Chondrocyte (in vitro differentiated cells): ENCODE results near the gene GSTT2. TPM values are rescaled to one million over a fixed set of nuclear protein-coding genes. Genes with fewer than 3 reads are reported as not detected.
"Not testable (repeated sequence)": the region's sequence is repeated elsewhere in the genome, so short reads cannot be mapped to it uniquely, and the experiment has no call there.

Experiments used
- DNase-seq: peaks from one replicate; pipeline ENCODE4 v3.0.0; 2021; ENCODE audit warnings: mixed read lengths, low spot score
- H3K27ac Mint-ChIP-seq: one replicate; pipeline ENCODE4 v1.8.0; 2021; ENCODE audit warnings: mild to moderate bottlenecking, moderate library complexity, mixed read lengths; ENCODE audit not compliant: unreplicated experiment
- H3K27me3 Mint-ChIP-seq: 2 replicates; pipeline ENCODE4 v1.8.0; 2021; ENCODE audit warnings: low read depth, mixed read lengths
- H3K36me3 Mint-ChIP-seq: 2 replicates; pipeline ENCODE4 v1.8.0; 2021; ENCODE audit warnings: low read depth, mixed read lengths
- H3K4me1 Mint-ChIP-seq: 2 replicates; pipeline ENCODE4 v1.8.0; 2021; ENCODE audit warnings: low read depth, mild to moderate bottlenecking, mixed read lengths
- H3K4me3 Mint-ChIP-seq: one replicate; pipeline ENCODE4 v1.8.0; 2021; ENCODE audit warnings: mild to moderate bottlenecking, moderate library complexity, mixed read lengths; ENCODE audit not compliant: unreplicated experiment
- H3K9me3 Mint-ChIP-seq: 2 replicates; pipeline ENCODE4 v1.8.0; 2021; ENCODE audit warnings: low read depth, mixed read lengths
- long read RNA-seq: library from polyadenylated mRNA; stranded (forward); transcript quantifications from one replicate; pipeline ENCODE4 v2.0.0, GENCODE V29; 2021
- total RNA-seq: library from RNA; stranded (reverse); gene quantifications from 3 replicates; pipeline ENCODE4 v1.2.1, GENCODE V29; 2021
- TF ChIP-seq, protein P1 (sequence below): fragments of 200-600 bp; sonication (generic); IDR thresholded peaks from 2 replicates; pipeline ENCODE4 v1.5.0; 2021; ENCODE audit warnings: antibody characterized with exemption, mild to moderate bottlenecking, moderate library complexity

The GSTT2 gene
- not detected in 3 replicates for total RNA-seq
- long read RNA-seq: 0 reads

DNA sequence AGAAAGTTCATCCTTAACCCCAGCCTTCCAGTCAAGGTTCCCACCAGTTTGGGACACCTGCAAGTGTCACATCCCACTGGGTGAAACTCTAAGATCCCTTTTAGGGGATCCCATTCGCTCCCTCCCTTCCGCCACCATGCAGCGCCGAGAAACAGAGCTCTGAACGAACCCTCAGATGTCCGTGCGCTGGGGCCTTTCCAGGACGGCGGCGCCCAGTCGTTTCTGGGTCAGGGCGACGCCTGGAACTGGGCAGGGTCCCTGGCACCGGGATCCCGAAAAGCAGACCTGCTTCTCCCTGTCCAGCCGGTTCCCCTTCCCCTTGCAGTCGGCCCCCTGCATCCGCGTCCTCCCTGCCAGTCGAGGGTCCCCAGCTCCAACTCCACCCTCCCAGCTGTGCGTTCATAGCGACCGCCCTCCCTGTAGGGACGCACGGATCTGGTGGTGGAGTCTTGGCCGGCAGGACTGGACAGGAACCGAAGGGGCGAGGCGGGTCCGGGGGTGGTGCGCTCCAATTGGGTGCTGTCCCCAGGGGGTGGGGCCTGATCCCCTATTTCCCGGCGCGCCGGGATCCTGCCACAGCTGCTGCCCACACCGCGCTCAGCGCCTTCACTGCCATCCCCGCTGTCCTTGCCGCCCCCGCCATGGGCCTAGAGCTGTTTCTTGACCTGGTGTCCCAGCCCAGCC lies at the start of gene GSTT2:
Gene GSTT2, plus strand, starts transcription at position 578 of the 684 bp plus-strand sequence.
- H3K27me3 Mint-ChIP-seq: not testable (repeated sequence)

DNA sequence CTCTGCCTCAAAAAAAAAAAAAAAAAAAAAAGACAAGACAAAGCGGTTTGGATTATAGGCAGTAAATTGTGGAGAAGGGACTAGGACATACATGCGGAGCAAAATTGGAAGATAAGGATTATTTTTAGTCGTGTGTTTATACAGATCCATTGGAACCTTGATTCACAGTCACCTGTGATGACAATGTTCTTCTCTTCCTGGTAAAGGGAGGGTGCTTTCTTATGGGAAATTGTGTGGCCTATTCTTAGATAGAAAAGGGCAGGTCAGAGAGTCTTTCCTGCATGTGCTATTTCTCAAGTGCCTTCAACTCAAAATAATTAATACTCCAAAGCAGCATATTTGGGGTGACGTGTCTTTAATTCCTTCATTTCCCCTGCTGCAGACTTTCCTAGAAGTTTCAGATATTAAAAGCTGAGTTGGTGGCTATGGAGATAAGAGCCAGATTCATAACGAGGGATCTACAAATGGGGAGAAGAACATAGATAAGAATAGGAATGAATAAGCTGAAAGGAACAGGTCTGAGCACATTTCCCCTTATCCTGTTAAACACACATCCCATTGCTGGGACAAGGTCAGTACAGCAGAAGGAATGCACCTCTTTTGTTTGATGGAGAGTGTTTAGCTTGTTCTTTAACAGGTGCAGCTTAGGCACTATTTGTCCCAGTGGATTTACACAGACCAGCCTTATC lies 41.5 kb upstream of the GSTT2 start:
- TF ChIP-seq, protein P1, sequence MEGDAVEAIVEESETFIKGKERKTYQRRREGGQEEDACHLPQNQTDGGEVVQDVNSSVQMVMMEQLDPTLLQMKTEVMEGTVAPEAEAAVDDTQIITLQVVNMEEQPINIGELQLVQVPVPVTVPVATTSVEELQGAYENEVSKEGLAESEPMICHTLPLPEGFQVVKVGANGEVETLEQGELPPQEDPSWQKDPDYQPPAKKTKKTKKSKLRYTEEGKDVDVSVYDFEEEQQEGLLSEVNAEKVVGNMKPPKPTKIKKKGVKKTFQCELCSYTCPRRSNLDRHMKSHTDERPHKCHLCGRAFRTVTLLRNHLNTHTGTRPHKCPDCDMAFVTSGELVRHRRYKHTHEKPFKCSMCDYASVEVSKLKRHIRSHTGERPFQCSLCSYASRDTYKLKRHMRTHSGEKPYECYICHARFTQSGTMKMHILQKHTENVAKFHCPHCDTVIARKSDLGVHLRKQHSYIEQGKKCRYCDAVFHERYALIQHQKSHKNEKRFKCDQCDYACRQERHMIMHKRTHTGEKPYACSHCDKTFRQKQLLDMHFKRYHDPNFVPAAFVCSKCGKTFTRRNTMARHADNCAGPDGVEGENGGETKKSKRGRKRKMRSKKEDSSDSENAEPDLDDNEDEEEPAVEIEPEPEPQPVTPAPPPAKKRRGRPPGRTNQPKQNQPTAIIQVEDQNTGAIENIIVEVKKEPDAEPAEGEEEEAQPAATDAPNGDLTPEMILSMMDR: no peak
- no peaks in the 10 kb centered on the region for H3K36me3 Mint-ChIP-seq
- H3K27me3 Mint-ChIP-seq: no peaks in the 10 kb centered on the region
- no peak for DNase-seq
- H3K4me3 Mint-ChIP-seq: no peak overlapping the region
- H3K27ac Mint-ChIP-seq: no peak overlapping the region
- H3K9me3 Mint-ChIP-seq: no peaks in the 10 kb centered on the region
- no peaks in the 10 kb centered on the region for H3K4me1 Mint-ChIP-seq

More for the DNA sequence above, at the start of gene GSTT2:
- not testable (repeated sequence) for H3K4me3 Mint-ChIP-seq, H3K9me3 Mint-ChIP-seq, H3K36me3 Mint-ChIP-seq, DNase-seq, H3K27ac Mint-ChIP-seq, H3K4me1 Mint-ChIP-seq

DNA sequence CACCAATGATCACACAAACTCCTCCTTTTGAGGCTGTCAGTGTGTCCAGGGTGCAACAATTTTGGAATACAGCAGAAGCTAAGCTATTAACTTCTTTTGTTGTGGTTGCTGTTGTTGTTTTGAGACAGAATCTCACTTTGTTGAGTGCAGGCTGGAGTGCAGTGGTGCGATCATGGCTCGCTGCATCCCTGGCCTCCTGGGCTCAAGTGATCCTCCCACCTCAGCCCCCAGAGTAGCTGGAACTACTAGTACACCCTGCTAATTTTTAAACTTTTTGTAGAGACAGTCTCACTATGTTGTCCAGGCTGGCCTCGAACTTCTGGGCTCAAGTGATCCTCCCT lies 40.9 kb upstream of the GSTT2 start:
- Mint-ChIP-seq H3K27ac (no peak overlapping the region), H3K4me1 (no peaks in the 10 kb centered on the region), H3K27me3 (no peaks in the 10 kb centered on the region), H3K4me3 (no peak overlapping the region), H3K36me3 (no peaks in the 10 kb centered on the region), H3K9me3 (no peaks in the 10 kb centered on the region)
- DNase-seq: no peak
- TF ChIP-seq, protein P1: no peak

DNA sequence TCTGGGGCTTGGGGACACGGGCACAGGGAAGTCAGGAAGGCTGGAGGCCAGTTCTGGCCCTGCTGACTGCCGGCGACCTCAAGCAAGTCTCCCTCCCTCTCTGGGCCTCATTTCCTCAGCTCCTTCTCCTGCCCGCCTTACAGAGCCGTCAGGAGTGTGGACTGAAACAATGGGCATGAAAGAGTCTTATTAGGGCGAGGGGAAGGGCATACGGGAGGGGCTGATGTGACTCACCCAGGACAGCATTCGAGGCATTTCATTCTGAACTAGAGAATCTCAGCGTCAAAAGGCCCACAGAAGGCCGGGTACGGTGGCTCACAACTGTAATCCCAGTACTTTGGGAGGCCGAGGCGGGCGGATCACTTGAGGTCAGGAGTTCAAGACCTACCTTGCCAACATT lies 39.8 kb upstream of the GSTT2 start:
- not testable (repeated sequence) for DNase-seq, H3K36me3 Mint-ChIP-seq, H3K4me1 Mint-ChIP-seq, H3K27me3 Mint-ChIP-seq, H3K4me3 Mint-ChIP-seq, H3K9me3 Mint-ChIP-seq, H3K27ac Mint-ChIP-seq

DNA sequence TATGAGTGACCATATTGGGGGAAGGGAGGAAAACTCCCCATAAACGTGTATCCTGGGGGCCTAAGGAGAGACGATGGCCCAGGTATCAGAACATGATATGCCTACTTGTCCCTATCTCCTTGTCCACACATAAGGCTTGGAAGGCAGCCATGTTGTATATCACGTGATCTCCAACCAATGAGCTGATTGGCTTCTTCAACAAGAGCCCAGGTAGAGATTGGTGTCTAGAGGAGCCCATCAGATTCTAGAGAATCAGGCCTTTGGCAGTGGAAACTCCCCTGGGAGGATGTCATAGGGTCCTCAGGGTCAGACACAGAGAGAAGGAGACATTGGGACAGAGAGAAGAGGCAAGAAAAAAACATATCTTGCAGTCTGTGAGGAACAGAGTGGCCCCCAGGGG lies 32.5 kb upstream of the GSTT2 start:
- H3K36me3 Mint-ChIP-seq, H3K27me3 Mint-ChIP-seq, H3K27ac Mint-ChIP-seq, H3K9me3 Mint-ChIP-seq, DNase-seq, H3K4me1 Mint-ChIP-seq, H3K4me3 Mint-ChIP-seq: not testable (repeated sequence)

DNA sequence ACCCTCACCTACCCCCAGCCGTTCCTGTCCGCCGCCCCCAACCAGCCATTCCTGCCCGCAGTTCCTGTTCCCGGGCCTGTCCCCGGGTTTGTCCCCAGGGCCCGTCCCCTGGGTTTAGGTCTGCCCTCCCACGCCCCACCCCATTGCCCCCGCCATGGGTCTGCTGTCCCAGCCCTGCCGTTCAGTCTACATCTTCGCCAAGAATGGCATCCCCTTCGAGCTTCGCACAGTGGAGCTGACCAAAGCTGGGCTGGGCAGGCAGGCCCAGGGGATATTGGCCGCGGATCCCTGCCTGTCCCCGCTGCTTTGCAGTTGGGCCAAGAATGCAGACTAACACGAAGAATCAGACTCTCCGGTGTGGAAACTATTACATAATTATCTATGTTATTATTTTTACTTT lies 30.2 kb upstream of the GSTT2 start:
- H3K27ac Mint-ChIP-seq, H3K27me3 Mint-ChIP-seq, H3K9me3 Mint-ChIP-seq, DNase-seq, H3K4me3 Mint-ChIP-seq, H3K36me3 Mint-ChIP-seq, H3K4me1 Mint-ChIP-seq: not testable (repeated sequence)

DNA sequence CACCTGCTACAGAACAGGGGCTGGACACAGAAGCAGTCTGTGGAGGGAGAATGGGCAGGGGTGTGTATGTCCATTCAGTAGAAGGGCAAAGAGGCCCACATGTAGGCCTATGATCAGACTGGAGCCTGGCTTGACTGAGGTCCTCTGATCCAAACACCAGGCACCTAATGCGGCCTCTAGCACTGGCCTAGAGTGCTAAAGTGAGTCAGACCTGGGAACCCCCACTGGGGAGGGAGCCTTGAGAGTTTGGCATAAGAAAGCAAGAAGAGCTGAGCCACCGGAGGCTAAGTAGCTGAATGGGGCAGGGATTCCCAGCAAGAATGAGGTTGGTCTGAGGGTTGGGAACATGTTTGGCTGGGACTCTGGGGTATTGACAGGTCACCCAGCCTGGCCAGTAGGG lies 28.6 kb upstream of the GSTT2 start:
- not testable (repeated sequence) for H3K36me3 Mint-ChIP-seq, H3K4me1 Mint-ChIP-seq, H3K27me3 Mint-ChIP-seq, DNase-seq, H3K9me3 Mint-ChIP-seq, H3K4me3 Mint-ChIP-seq, H3K27ac Mint-ChIP-seq

DNA sequence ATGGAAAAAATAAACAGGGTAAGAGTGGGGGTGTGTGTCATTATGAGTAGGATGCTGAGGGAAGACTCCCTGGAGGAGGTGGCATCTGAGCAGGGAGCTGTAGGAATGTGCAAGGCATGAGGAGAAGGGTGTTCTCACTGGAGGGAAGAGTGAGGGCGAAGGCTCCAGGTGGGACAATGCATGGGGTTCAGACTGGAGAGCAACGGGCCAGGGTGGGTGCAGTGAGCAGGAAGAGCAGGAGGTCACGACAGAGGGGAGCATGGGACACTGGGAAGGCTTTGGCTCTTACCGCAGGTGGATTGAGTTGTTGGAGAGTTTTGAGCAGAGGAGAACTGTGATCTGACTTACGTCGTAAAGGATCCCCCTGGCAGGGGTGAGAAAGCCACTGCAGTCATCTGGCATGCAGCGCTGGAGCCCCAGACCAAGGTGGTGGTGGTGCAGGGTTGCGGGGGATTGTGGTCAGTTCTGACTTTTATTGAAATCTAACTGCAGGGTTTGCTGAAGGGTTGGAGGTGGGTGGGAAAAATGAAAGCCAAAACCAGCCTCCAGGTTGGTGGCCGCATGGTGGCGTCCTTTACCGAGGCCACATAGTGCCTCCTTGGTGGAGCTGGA lies 27.0 kb upstream of the GSTT2 start:
- H3K9me3 Mint-ChIP-seq, H3K27me3 Mint-ChIP-seq, H3K4me3 Mint-ChIP-seq, H3K27ac Mint-ChIP-seq, H3K4me1 Mint-ChIP-seq, H3K36me3 Mint-ChIP-seq, DNase-seq: not testable (repeated sequence)

DNA sequence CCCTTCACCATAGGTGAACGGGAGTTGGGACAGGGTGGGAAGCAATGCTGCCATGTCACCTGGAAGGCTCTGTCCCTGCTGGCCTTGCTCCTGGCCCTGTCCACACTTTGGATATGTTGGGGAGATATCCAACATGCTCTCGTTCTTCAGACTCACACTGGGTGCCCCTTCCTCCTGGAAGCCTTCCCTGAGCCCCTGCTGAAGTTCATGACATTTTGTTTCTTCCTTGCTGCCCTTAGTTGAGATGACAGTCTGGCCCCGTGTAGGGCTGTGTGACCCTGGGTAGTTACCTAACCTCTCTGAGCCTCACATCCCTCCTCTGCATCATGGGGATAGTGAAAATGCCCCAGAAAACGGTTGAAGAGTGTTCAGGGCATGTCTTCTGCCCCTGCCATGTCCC lies 26.4 kb upstream of the GSTT2 start:
- DNase-seq, H3K27me3 Mint-ChIP-seq, H3K27ac Mint-ChIP-seq, H3K36me3 Mint-ChIP-seq, H3K9me3 Mint-ChIP-seq, H3K4me1 Mint-ChIP-seq, H3K4me3 Mint-ChIP-seq: not testable (repeated sequence)

DNA sequence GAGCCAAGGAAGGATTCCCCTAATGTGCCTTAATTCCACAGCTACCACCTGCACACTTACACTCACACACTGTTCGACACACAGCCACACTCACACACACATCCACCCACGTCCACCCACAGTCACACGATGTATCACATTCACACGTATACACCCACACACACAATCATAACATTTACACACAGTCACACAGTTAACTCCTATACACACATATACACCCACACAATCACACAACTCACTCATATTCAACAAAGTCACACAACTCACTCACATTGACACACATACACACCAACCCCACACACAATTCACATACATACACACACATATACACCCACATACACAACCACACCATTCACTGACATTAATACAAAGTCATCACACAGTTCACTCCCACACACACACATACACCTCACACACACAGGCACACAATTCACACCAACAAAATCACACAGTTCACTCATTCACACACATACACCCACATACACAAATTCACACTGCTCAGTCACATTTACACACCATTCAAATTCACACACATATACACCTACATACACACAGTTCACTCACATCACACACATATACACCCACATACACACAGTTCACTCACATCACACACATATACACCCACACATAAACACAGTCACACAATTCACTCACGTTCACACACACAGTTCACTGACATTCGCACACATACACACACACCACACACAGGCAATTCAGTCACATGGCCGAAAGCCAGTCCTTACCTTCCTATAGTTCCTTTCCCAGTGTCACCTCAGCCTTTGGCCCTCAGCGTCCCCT lies 25.5 kb upstream of the GSTT2 start:
- not testable (repeated sequence) for H3K4me3 Mint-ChIP-seq, DNase-seq, H3K36me3 Mint-ChIP-seq, H3K27me3 Mint-ChIP-seq, H3K4me1 Mint-ChIP-seq, H3K27ac Mint-ChIP-seq, H3K9me3 Mint-ChIP-seq
